HG03095 (cell line): ENCODE data around the gene SF3B2.
"Not testable (repeated sequence)": the region's sequence is repeated elsewhere in the genome, so short reads cannot be mapped to it uniquely, and the experiment has no call there.

Experiments
- ATAC-seq: cut with Tn5 transposase; IDR thresholded peaks from one replicate; pipeline ENCODE4 v1.9.1; 2021; ENCODE audit warnings: moderate library complexity; ENCODE audit not compliant: unreplicated experiment

The SF3B2 gene

GRCh38 chr11:66051766-66052663, at the start of gene SF3B2:
TSS of gene SF3B2 (plus strand) at chr11:66052364. CDS start at chr11:66052385, 21 bp downstream.
- peak; percentile 94 for ATAC-seq

DNA sequence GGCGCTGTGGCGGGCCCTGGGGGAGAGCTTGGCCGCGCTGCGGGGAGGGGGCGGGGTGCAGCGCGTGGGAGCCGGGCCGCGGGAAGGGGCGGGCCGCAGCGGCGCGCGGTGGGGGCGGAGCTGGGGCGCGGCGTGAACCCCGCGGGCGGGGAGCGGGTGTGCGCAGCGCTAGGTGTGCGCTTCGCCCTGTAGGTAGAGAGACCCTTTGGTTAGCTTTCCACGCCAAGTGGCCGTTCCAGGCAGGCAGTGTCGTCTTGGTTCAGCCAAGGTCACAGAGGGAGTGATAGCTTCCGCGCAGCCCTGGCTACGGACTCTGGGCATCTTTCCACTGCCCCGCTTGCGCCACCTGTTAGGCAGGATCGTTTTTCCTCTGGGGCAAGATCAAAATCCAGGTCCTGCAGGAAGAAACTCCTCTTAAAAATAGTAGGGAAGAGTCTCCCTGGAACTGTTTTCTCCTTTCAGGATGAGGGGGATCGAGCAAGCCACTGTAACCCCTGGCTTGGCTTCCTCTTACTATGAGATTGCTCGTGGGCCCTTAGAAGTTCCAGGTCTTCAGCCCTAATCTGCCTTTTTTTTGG, 49.4 kb upstream of the SF3B2 start:
- peak; percentile 34 for ATAC-seq

GRCh38 chr11:66003291-66003690, 48.9 kb upstream of the SF3B2 start:
- ATAC-seq: no peak

- ATAC-seq: no peak
These were observed 48.0 kb upstream of the SF3B2 start for GRCh38 chr11:66004186-66004585.

- no peak for ATAC-seq
These were observed 45.9 kb upstream of the SF3B2 start for GRCh38 chr11:66006134-66006890.

- no peak for ATAC-seq
These were observed 45.3 kb upstream of the SF3B2 start for GRCh38 chr11:66006891-66007176.

DNA sequence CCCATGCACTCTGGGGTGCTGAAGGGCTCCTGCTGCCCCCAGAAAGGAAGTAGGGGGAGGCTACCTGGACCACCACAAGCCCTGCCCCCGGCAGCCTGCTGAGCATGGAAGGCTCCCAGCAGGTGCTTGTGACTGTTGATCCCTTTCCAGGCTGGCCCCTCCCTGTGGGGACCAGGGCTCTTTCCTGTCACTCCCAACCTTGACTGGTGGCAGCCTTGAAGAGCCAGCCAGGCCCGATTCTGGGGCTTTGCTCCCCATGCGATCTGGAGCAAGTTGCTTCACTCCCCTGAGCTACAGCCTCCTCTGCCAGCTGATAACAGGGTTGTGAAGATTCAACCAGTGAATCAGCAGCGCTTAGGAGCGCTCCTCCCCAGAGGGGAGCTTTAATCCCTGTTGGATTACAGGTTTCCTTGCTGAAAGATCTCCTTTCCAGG, 44.9 kb upstream of the SF3B2 start:
- no peak for ATAC-seq

- no peak for ATAC-seq
These were observed 44.1 kb upstream of the SF3B2 start for GRCh38 chr11:66008095-66008467.

- no peak for ATAC-seq
These were observed 43.6 kb upstream of the SF3B2 start for GRCh38 chr11:66008468-66009101.

GRCh38 chr11:66010036-66010435, 42.1 kb upstream of the SF3B2 start:
- not testable (repeated sequence) for ATAC-seq

DNA sequence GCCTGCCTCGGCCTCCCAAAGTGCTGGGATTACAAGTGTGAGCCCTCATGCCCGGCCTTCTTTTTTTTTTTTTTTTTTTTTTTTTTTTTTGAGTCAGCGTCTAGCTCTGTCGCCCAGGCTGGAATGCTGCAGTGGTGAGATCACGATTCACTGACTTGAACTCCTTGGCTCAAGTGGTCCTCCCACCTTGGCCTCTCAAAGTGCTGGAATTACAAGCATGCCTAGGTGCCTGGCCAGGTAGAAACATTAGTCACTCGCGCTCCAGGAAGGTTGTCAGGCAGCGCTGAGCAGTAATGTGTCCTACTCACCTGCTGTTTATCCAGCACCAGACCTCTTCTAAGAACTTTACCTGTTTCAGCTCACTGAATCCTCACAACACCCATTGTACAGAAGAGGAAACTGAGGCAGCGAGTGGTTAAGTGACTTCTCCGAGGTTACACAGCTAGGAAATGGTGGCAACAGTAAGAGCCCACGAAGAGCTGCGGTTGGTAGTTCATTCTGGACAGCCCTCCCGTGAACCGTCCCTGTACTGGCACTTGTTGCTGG, 40.9 kb upstream of the SF3B2 start:
- no peak for ATAC-seq

DNA sequence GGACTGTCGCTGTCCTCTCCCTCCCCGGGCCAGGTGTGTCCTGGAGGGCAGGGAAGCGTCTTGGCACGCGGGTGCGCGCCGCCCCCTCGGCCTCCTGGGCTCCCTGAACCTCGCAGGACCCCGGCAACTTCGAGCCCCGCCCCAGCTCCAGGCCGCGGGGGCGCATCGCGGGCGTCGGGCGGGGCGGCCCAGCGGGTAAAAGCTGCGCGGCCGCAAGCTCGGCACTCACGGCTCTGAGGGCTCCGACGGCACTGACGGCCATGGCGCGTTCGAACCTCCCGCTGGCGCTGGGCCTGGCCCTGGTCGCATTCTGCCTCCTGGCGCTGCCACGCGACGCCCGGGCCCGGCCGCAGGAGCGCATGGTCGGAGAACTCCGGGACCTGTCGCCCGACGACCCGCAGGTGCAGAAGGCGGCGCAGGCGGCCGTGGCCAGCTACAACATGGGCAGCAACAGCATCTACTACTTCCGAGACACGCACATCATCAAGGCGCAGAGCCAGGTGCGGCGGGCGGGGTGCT, 40.3 kb upstream of the SF3B2 start, which contains the start of gene CST6:
TSS of gene CST6 (plus strand) at position 224 of the 519 bp plus-strand sequence. CDS start at position 261, 37 bp downstream.
- ATAC-seq: no peak

- no peak for ATAC-seq
These were observed 39.7 kb upstream of the SF3B2 start for GRCh38 chr11:66012371-66012945.

DNA sequence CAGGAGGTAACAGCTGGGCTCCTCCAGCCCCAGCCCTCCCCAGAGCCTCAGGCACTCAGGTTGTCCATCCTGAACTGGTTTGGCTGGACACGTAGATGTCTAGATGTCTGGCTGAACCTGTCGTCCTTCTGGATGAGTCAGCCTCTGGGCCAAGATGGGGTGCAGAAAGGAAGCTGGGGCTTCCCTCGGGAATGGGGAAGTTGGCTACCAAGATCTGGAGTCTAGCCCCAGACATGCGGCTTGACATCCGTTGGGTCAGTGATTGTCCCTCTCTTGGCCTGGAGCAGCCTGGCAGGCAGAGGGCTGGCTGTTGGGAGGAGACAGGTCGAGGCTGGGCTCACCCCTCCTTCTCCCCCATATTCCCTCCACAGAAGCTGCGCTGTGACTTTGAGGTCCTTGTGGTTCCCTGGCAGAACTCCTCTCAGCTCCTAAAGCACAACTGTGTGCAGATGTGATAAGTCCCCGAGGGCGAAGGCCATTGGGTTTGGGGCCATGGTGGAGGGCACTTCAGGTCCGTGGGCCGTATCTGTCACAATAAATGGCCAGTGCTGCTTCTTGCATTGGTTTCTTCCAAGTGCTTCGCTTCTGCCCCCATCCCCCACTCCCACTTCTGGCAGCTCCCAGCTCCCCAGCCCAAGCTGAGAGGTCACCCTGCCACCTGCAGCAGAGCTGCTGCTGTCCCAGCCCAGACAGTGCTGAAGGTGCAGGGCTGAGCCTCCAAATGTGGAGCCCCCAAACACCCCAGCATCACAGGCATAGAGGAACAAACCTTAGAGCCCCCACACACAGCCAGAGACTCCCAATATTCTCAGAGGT, 39.0 kb upstream of the SF3B2 start:
- no peak for ATAC-seq

DNA sequence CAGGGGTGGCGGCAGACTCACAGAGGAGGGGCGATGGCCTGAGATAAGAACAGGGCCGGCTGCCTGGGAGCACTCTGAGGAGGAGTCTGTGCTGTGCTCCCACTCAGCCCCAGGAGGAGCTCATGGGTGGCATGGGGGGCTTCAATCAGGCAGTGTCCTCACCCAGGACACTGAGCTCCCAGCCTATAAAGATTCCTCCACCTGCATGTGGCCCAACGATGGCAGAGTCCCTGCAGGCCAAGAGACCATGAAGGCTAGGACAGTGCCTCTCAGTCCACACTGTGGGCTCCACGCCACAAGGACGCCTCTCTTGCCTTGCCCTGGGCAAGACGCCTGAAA, 38.4 kb upstream of the SF3B2 start:
- no peak for ATAC-seq

- ATAC-seq: no peak
These were observed 37.2 kb upstream of the SF3B2 start for GRCh38 chr11:66014804-66015453.

DNA sequence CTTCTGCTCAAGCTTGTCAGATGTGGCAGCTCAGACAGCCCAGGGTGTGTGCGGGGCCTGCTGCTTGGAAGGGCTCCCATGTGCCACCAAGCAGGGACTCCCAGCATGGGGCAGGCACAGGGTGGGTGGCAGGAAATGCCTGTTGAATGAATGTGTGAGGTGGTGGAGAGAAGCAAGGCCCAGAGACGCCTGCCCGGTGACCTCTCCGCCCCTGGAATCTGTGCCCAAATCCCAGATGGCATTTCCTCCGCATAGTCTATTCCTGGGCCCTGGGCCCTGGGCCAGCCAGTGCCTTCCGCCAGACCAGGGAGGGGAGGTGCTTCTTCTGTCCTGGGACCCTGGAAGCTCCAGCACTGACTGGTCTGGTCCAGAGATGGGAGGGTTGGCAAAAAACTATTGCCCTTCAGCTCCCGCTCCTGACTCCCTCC, 36.7 kb upstream of the SF3B2 start:
- no peak for ATAC-seq

DNA sequence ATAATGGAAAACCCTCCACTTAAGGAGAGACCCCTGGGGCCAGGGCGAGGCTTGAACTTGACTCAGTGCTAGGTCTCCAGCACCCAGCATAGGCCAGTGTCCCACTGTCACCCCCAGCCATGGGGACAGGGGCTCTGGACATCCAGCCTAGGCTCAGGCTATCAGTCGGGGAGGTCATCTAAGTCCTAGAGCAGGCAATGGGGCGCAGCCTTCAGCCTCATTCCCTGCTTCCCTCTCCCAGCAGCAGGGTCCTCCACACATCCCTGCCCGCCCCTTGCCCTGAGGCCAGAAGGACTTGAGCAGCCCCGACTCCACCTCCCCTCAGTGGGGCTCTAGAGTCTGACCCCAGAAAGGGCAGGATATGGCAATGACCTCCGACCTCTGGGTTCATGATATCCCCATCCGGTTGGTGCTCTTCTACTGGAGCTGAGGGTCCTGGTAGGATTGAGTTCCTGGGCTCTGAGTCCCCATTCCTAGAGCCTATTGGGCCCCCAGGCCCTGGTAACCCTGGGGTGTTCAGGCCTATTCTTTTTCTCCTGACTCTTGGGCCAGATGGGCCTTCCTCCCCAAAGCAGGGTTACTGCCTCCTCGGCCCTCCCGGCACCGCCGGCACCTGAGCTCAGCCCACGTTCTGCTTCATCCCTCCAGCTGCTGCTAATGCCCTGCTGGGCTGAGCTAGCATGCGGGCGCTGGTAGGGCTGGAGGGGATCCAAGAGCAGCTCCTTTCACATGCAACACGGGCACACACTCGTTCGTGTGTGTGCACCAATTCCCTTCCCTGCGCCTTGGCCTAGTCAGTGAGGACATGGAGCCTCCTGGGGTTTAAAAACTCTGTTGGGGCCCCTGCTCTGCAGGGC, 36.0 kb upstream of the SF3B2 start:
- no peak for ATAC-seq
